ENCODE results near the gene CEP72.

The CEP72 gene

DNA sequence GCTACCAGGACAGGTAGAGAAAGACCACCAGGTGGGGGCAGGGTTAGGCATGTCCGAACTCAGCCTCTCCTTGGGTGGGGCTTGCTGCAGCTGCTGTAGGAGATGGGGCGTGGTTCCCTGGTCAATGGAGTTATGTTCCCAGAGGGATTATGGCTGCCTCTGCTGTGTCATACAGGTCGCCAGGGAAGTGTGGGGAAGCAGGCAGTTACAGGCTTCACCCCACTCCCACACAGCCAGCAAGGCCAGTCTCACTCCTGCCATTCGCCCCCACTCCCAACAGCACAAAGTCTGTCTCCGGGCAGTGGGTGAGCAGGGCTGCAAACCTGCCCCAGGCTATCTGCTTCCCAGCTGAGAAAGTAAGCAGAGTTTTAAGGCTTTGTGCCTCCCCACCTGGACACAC lies 20.0 kb upstream of the CEP72 start:
- CTCF ChIA-PET = no interaction called here
- POLR2A ChIA-PET = interaction anchor here (1.8 kb wide), 1 partner anchor 20 kb away, joined by 5 read pairs; the partner anchor contains the start of gene CEP72
- no peak for DNase-seq (ENCODE audit: extremely low spot score)
- TF ChIP-seq L3MBTL2 (conservative IDR thresholded peaks at IDR 0.05) (no peak), BHLHE40 (IDR thresholded peaks at IDR 0.05; ENCODE audit: borderline replicate concordance) (no peak), FOXK2 (IDR thresholded peaks at IDR 0.05) (no peak)
- TF ChIP-seq, protein P1, sequence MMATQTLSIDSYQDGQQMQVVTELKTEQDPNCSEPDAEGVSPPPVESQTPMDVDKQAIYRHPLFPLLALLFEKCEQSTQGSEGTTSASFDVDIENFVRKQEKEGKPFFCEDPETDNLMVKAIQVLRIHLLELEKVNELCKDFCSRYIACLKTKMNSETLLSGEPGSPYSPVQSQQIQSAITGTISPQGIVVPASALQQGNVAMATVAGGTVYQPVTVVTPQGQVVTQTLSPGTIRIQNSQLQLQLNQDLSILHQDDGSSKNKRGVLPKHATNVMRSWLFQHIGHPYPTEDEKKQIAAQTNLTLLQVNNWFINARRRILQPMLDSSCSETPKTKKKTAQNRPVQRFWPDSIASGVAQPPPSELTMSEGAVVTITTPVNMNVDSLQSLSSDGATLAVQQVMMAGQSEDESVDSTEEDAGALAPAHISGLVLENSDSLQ (IDR thresholded peaks at IDR 0.05) = no peak

DNA sequence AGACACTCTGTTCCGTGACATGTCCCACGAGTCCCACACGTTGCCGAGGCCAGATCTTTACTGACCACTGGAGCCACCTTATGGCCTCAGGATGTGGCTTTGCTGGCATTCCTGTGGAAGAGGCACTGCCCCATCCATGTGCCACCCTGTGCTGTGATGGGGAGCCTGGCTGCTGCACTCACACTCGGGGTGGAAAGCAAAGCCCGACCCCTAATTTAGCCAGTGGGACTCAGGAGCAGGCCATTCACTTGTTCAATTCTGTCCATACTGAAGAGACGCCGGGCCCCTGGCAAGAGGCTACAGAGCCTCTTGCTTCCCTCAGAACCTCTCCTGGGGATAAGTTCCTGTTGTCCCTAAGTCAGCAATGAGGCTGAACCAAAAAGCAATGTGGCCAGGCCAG lies 18.6 kb upstream of the CEP72 start:
- CTCF ChIA-PET = no interaction called here
- no peak for DNase-seq (ENCODE audit: extremely low spot score)
- POLR2A ChIA-PET = interaction anchor here (1.8 kb wide), 1 partner anchor 18 kb away, joined by 5 read pairs; the partner anchor contains the start of gene CEP72
- TF ChIP-seq LEF1 (IDR thresholded peaks at IDR 0.05; ENCODE audit: borderline replicate concordance) (no peak), L3MBTL2 (conservative IDR thresholded peaks at IDR 0.05) (no peak), ARNT (IDR thresholded peaks at IDR 0.05) (no peak), FOXK2 (IDR thresholded peaks at IDR 0.05) (no peak), NFRKB (IDR thresholded peaks at IDR 0.05) (no peak), ELF4 (IDR thresholded peaks at IDR 0.05) (no peak), FOXM1 (IDR thresholded peaks at IDR 0.05; ENCODE audit: borderline replicate concordance) (no peak), ZNF384 (IDR thresholded peaks at IDR 0.05) (no peak), HDGF (IDR thresholded peaks at IDR 0.05; ENCODE audit: borderline replicate concordance) (no peak), SP1 (IDR thresholded peaks at IDR 0.05) (no peak), SUZ12 (IDR thresholded peaks at IDR 0.05) (no peak), TARDBP (IDR thresholded peaks at IDR 0.05) (no peak), BHLHE40 (IDR thresholded peaks at IDR 0.05; ENCODE audit: borderline replicate concordance) (no peak), CTBP1 (IDR thresholded peaks at IDR 0.05; ENCODE audit: borderline replicate concordance) (no peak), FOXA1 (IDR thresholded peaks at IDR 0.05) (no peak)
- TF ChIP-seq, protein P1 (IDR thresholded peaks at IDR 0.05) = no peak

DNA sequence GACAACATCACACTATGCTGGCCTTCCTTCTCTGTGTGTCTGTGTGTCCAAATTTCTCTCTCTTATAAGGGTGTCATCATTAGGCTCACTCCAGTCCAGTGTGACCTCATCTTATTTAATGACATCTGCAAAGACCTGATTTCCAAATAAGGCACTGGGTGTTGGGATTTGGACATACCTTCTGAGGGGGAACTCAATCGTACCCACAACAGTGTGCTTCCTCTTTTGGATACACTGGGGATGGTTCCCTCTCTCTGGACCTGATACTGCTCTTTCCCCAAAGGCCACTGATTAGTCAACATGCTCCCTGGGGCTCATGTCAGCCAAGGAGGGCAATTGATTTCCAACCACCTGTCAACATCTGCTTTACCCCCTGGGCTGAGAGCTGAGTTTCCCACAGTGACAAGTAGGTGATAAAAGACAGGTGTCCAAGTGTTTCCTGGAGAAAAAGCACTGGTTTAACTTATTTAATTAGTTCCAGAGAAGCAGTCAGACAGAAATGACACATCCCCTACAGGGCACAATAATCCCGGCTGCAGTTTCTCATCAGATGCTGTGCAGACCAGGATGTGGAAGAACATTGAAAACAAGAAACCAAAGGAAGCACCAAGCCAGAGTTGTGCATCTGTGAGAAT lies 17.8 kb upstream of the CEP72 start:
- TF ChIP-seq HDGF (IDR thresholded peaks at IDR 0.05; ENCODE audit: borderline replicate concordance) = no peak
- TF ChIP-seq BHLHE40 (IDR thresholded peaks at IDR 0.05; ENCODE audit: borderline replicate concordance) = no peak
- no peak for TF ChIP-seq SUZ12 (IDR thresholded peaks at IDR 0.05)
- TF ChIP-seq SP1 (IDR thresholded peaks at IDR 0.05) = no peak
- no peak for TF ChIP-seq FOXA1 (IDR thresholded peaks at IDR 0.05)
- TF ChIP-seq L3MBTL2 (conservative IDR thresholded peaks at IDR 0.05) = no peak
- TF ChIP-seq ZNF384 (IDR thresholded peaks at IDR 0.05) = no peak
- TF ChIP-seq TARDBP (IDR thresholded peaks at IDR 0.05) = no peak
- no peak for TF ChIP-seq LEF1 (IDR thresholded peaks at IDR 0.05; ENCODE audit: borderline replicate concordance)
- TF ChIP-seq FOXM1 (IDR thresholded peaks at IDR 0.05; ENCODE audit: borderline replicate concordance) = no peak
- TF ChIP-seq NFRKB (IDR thresholded peaks at IDR 0.05) = no peak
- TF ChIP-seq CTBP1 (IDR thresholded peaks at IDR 0.05; ENCODE audit: borderline replicate concordance) = no peak
- TF ChIP-seq ARNT (IDR thresholded peaks at IDR 0.05) = no peak
- DNase-seq (ENCODE audit: extremely low spot score) = no peak
- ChIA-PET CTCF (no interaction called here), POLR2A (no interaction called here)

DNA sequence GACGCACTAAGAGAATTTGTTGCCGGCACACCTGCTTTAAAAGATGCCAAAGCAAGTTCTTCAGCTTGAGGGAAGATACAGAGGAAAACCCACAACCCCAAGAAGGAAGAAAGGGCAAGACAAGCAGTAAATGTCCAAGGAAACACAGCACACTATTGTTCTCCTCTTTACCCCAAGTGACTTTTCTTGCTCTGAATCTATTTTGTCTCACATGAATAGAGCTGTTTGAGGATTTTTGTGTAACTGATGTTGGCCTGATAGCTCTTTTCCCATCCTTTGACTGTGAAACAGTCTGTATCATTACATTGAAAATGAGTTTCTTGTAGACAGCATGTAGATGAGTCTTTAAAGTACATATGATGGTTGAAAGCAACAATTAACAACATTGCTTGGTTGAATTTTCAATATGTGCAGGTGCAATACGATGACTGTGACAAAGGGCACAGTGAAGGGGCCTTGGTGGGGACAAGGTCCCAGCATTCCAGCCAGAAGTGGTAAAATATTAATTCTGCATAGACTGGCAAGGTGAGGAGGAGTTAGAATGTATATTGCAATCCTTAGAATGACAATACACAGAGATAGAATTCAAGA lies 16.8 kb upstream of the CEP72 start:
- DNase-seq (ENCODE audit: extremely low spot score) = no peak
- ChIA-PET POLR2A (no interaction called here), CTCF (no interaction called here)
- TF ChIP-seq TARDBP (IDR thresholded peaks at IDR 0.05) (no peak), SUZ12 (IDR thresholded peaks at IDR 0.05) (no peak), FOXA1 (IDR thresholded peaks at IDR 0.05) (no peak), ZNF384 (IDR thresholded peaks at IDR 0.05) (no peak), HDGF (IDR thresholded peaks at IDR 0.05; ENCODE audit: borderline replicate concordance) (no peak), CTBP1 (IDR thresholded peaks at IDR 0.05; ENCODE audit: borderline replicate concordance) (no peak), FOXM1 (IDR thresholded peaks at IDR 0.05; ENCODE audit: borderline replicate concordance) (no peak), L3MBTL2 (conservative IDR thresholded peaks at IDR 0.05) (no peak), ELF4 (IDR thresholded peaks at IDR 0.05) (no peak), NFRKB (IDR thresholded peaks at IDR 0.05) (no peak), SP1 (IDR thresholded peaks at IDR 0.05) (no peak), ARNT (IDR thresholded peaks at IDR 0.05) (no peak), LEF1 (IDR thresholded peaks at IDR 0.05; ENCODE audit: borderline replicate concordance) (no peak)
- TF ChIP-seq, protein P1 (IDR thresholded peaks at IDR 0.05) = no peak

DNA sequence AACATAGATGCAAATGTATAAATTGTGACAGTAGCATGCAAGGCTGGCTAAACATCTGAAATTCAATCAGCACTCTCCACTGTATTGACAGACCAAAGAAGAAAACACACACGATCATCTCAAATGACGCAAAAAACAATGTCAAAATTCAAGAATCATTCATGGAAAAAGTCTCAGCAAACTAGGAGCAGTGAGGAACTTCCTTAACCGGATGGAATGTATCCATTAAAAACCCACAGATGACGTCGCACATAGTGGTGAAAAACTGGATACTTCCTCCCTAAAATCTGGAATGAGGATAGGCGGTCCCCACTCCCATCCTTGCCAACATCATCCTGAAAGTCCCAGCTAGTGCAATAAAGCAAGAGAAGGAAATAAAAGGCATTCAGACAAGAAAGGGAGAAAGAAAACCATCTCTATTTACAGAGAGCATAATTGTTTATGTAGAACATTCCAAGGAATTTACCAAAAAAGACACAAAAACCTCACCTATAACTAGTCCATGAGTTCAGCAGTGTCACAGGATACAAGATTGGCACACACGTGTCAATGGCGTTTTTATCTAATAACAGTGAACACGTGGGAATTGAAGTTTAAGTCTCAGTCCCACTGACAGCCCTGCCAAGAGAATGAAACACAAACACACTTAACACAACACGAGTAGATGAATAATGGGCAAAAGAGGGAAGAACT lies 14.1 kb upstream of the CEP72 start:
- CTCF ChIA-PET = no interaction called here
- no peak for DNase-seq (ENCODE audit: extremely low spot score)
- no peak for TF ChIP-seq TARDBP (IDR thresholded peaks at IDR 0.05)
- TF ChIP-seq SP1 (IDR thresholded peaks at IDR 0.05) = no peak
- no peak for TF ChIP-seq FOXM1 (IDR thresholded peaks at IDR 0.05; ENCODE audit: borderline replicate concordance)
- TF ChIP-seq, protein P1 (IDR thresholded peaks at IDR 0.05) = no peak
- no peak for TF ChIP-seq ELF4 (IDR thresholded peaks at IDR 0.05)
- TF ChIP-seq HDGF (IDR thresholded peaks at IDR 0.05; ENCODE audit: borderline replicate concordance) = no peak
- no peak for TF ChIP-seq LEF1 (IDR thresholded peaks at IDR 0.05; ENCODE audit: borderline replicate concordance)
- TF ChIP-seq CTBP1 (IDR thresholded peaks at IDR 0.05; ENCODE audit: borderline replicate concordance) = no peak
- POLR2A ChIA-PET = no interaction called here
